Subcutaneous adipose tissue (tissue), 4 donors: ENCODE measurements around the gene CHST2. TPM values are rescaled to one million over a fixed set of nuclear protein-coding genes. Genes with fewer than 3 reads are reported as not detected.

ENCODE experiments used
- total RNA-seq, 4 donors: library from RNA; depleted of rRNA; stranded (reverse); fragments of >200 nt; gene quantifications; one replicate each; pipeline ENCODE4 v1.1.0, GENCODE V29; 2016
- TF ChIP-seq, protein P1 (sequence below): fragments of 450-650 bp; IDR thresholded peaks from one replicate; pipeline ENCODE4 v1.5.1; 2016; ENCODE audit warnings: low read depth, mild to moderate bottlenecking, control low read depth, antibody characterized with exemption, moderate library complexity

CHST2 gene
- total RNA-seq, 4 donors from 2014 or later = 3.5 to 12.9 (median 8.1) TPM

DNA sequence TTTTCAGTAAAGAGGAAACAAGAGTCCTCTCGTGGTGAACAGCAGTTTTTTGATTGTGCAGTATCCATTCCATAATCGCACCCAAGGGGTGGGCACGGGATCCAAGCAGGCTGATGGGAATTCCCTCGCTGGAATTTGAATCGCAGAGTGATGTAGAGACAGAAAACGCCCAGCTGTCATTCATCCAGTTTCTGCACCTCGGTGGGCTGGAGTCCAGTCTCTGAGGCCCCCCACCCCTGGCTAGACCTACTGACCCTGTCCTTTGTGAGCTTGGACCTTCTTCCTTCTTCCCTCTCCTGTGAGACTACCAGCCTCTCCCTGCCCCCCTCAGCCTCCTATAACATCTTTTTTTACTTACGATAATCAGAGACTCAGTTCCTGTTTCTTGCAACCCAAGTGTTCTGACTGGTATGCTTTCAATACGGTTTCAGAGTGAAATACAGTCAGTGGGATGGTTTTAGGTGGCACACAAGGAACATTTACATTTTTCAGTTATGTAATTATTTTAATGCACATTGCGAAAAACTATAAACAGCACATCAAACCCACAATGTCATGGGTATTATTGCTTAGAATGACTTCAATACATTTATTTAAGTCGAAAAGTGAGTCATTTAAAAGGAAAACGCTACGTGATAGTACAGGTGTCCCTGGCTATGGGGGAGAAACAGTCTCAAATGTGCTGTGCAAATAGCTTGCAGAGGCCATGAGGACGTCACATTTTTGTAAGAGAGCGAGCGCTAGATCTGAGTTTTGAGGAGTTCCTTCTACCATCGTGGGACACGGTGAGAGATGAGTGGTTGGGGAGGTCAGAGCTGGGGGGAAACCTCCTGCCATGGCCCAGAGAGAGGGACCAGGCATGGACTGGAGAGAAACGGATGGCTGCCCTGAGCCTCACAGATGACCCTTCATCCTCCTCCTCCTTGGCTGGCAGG is 37.5 kb upstream of the CHST2 start:
- TF ChIP-seq, protein P1, sequence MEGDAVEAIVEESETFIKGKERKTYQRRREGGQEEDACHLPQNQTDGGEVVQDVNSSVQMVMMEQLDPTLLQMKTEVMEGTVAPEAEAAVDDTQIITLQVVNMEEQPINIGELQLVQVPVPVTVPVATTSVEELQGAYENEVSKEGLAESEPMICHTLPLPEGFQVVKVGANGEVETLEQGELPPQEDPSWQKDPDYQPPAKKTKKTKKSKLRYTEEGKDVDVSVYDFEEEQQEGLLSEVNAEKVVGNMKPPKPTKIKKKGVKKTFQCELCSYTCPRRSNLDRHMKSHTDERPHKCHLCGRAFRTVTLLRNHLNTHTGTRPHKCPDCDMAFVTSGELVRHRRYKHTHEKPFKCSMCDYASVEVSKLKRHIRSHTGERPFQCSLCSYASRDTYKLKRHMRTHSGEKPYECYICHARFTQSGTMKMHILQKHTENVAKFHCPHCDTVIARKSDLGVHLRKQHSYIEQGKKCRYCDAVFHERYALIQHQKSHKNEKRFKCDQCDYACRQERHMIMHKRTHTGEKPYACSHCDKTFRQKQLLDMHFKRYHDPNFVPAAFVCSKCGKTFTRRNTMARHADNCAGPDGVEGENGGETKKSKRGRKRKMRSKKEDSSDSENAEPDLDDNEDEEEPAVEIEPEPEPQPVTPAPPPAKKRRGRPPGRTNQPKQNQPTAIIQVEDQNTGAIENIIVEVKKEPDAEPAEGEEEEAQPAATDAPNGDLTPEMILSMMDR = no peak

DNA sequence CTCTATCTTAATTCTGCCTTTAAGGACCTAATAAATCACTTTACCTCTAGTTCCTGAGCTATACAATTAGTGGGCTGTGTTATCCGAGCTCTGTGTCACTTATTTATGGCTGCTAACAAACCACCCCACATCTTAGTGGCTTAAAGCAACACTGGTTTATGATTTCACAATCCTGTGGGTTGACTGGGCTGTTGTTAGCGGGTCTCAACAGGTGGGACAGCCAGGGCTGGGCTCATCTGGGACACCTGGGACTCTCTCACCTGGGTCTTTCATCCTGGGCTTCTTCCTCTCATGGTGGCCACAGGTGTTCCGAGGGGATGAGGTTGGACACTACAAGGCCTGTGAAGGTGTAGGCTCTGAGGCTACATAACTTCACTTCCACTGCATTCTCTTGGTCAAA is 35.8 kb upstream of the CHST2 start:
- TF ChIP-seq, protein P1 = no peak

DNA sequence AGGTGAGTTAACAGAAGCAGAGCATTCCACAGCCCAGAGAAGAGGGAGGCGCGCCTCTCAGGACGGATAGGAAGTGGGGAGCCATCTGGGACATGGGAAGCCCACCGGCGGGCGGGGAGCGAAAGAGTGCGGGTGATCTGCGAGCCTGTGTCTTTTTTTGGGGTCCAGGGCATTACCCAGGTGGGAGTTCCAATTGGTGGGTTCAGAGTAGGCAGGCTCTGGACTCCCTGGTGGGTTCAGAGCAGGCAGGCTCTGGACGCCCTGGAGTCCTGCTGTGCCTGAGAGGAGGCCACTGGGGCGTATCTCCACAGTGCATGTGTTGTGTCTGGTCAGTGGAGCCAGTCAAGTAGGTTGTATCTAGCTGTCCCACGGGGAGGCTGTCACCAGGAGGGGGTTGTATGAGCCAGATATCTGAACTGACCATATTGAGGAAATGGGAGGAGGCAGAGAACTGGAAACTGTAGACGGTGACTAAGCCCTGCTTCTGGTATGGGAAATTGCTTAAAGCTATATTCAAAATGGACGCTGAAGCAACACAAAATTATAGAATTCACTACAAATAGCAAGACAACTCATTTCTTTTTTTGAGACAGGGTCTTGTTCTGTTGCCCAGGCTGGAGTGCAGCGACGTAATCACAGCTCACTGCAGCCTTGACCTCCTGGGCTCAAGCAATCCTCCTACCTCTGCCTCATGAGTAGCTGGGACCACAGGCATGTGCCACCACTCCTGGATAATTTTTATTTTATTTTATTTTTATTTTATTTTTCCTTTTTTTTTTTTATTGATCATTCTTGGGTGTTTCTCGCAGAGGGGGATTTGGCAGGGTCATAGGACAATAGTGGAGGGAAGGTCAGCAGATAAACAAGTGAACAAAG is 34.5 kb upstream of the CHST2 start:
- TF ChIP-seq, protein P1 = no peak

DNA sequence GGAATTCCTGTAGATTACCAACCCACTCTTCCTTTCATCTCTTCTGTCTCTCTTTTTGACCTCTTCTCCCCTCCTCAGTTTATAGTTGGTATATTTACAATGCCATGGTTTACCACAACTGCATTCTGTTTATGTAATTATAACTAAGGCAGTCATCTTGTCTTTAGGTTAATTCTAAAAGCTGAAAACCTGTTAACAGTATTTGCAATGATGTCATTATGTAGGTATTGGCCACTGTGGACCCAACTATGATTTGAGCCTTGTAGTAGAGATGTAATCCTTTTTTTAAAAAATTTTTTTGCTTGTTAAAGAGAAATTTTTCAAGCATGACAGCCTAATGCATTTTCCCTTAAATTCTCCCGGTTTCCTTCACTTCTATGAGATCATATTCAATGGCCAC is 30.7 kb upstream of the CHST2 start:
- TF ChIP-seq, protein P1 = no peak

DNA sequence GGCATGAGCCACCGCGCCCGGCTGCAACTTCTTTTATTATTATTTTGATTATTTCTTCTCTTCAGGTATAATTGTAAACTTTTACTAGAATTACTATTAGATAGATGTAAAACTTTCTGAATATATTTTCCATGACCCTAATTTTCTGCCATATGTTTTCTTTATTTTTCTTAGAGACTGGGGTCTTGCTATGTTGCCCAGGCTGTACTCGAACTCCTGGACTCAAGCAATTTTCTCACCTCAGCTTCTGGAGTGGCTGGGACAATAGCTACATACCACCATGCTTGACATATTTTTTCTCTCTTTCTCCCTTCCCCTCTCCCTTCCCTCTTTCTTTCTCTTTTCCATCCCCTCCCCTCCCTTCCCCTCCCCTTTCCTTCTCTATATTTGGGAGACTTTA is 29.6 kb upstream of the CHST2 start:
- TF ChIP-seq, protein P1 = no peak

DNA sequence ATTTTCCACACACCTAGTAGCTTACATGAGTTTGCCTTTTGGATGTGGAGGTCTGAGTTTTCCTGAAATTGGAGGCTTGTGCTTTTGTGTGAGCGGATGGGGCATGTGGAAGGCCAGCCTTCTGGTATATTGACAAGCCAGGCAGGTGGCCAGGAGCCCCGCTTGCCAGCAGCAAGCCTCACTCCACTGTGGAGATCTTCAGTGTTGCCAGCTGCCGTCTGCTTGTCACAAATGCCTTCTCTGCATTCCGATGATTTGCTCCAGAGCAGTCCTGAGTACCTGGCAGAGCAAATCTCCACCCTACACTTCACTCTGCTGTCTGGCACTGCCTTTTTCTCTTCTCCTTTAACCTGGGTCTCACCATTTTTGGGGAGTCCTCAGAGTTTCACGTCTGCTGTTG is 29.1 kb upstream of the CHST2 start:
- TF ChIP-seq, protein P1 = no peak
